GM19395 (cell line): ENCODE data around the gene RASGRF2.
"Not testable (repeated sequence)": the region's sequence is repeated elsewhere in the genome, so short reads cannot be mapped to it uniquely, and the experiment has no call there.

Source experiments
- ATAC-seq: cut with Tn5 transposase; IDR thresholded peaks from one replicate; pipeline ENCODE4 v1.9.1; 2021; ENCODE audit warnings: mild to moderate bottlenecking, moderate library complexity; ENCODE audit not compliant: unreplicated experiment

The RASGRF2 gene

GRCh38 chr5:81234299-81234698, 274.1 kb downstream of the RASGRF2 start:
- ATAC-seq: no peak

GRCh38 chr5:81234801-81235200, 274.6 kb downstream of the RASGRF2 start:
- no peak for ATAC-seq

GRCh38 chr5:81235287-81236072, 275.3 kb downstream of the RASGRF2 start:
- ATAC-seq: no peak

- no peak for ATAC-seq
Measured at GRCh38 chr5:81238460-81238859, 278.3 kb downstream of the RASGRF2 start.

DNA sequence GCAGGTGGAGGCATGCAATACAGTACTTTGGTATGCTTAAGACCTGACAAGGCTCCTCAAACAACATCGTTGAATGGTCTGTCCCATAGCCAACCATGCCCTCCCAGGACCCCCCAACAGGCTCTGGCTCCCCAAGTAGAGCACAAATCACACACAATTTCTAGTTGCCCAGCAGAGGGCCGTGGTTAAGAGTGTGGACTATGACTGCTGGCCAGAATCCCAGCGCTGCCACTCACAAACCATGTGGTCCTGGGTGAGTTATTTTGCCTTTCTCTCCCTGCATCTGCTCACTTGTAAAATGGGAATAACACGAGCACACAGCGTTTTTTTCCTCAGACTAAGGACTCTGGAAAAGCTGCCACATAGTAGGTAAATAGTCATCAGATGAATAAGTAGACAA, 279.4 kb downstream of the RASGRF2 start:
- no peak for ATAC-seq

GRCh38 chr5:81241001-81241400, 280.8 kb downstream of the RASGRF2 start:
- no peak for ATAC-seq

DNA sequence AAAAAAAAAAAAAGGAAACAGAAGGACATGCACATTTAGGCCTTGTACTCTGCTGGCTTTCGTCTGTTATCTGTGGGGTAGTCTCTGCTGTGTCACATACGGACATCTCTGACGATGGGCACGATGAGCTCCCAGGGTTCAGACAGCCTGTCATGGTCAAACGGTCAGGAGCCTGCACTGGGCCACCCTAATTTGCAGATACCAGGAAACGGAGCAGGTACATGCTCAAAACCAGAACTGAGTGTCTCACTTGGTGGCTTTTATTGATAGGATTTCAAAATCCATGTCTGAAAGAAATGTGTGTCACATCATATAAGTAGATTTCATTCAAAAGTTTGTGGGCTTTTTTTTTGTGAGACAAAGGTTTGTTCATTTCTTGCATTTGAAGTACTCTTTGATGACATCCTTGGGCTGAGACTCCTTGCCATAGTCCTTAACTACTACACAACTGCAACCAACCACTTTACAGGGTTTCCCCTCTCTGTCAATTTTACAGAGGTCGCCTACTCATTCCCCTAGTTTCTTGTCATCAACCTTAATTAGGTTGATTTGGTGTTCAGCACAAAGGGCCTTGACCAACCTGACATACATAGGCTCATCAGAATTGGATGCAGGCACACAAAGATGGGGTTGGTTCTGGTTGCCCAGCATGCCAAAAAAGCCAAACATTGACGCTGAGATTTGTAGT, 281.9 kb downstream of the RASGRF2 start:
- ATAC-seq: no peak

- no peak for ATAC-seq
Measured at GRCh38 chr5:81242906-81243436, 282.8 kb downstream of the RASGRF2 start.

GRCh38 chr5:81244451-81244850, 284.3 kb downstream of the RASGRF2 start:
- ATAC-seq: no peak

GRCh38 chr5:81245871-81246235, 285.7 kb downstream of the RASGRF2 start:
- ATAC-seq: no peak

GRCh38 chr5:81246697-81247096, 286.5 kb downstream of the RASGRF2 start:
- no peak for ATAC-seq

DNA sequence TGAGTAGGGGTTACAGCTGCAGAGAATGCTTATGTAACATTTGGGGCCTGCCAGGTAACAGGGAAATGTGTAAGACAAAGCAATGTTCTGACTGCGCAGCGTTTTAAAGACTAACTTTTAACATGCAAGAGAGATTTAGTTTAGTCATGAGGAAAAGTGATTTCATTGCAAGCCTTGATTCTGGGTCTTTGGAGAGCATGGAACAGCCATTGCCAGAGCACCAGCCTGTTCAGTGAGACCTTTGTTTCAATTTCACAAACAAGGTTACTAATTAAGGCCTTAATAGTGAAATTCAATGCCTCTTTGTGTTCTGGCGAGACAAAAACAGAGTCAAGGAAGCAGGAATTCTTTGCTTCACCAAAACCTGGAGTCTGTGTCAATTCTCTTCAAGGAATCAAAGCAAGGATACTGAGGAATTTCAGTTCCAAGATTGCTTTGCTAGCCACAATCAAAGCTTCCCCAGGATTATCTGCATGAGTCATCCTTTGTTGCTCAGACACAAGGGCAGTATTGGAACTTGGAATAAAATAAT, 287.3 kb downstream of the RASGRF2 start:
- ATAC-seq: no peak

GRCh38 chr5:81249240-81249639, 289.1 kb downstream of the RASGRF2 start:
- ATAC-seq: no peak

DNA sequence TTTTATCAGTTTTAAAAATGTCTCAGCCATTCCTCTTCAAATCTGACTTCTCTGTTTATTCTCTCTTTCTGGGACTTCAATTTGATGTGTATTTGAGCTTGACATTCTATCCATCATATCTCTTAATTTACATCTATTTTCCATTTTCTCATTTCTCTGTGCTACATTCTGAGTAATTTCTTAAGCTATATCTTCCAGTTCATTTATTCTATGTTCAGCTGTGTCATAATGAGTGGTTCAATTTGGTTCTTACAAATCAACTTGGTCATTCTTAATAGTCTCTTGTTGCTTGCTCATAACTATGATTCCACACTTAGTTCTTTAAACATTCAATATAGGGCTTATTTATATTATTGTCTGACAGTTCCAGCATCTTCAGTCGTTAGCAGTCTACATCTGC, 289.8 kb downstream of the RASGRF2 start:
- ATAC-seq: no peak

DNA sequence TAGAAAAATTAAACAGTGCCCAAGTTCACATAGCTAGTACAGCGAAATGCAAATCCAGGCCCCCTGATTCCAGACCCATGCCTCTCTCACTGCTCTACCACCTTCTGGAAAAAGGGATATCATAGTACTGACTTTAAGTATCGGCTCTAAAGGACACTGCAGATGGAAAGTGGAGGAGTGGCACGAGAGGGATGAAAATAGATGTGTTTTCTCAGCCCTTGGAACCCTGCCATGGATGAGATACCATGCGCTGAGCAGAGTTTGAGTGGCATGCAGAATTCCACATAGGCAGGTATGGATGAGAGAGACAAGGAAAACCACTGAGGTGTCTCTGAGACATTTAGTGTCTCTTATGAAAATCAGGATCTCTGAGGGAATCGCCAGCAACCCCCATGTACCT, 291.8 kb downstream of the RASGRF2 start:
- ATAC-seq: no peak

DNA sequence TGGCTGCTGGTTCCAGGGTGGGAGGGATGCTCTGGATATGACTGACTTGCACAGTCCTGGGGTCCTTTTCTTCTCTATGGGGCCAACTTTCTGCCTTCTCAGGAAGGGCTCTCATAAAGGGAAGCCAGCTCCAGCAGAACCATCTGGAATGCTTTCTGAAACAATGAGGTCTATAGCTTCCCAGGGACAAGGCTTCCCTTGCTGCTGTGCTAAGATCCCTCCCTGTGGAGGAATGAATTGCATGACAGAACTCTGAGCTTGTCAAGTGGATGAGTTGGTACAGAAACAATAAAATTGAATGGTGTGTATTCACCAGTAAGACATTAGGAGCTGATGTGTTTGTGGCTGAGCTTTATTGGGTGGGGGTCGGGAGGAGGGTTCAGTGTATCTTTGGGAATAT, 292.7 kb downstream of the RASGRF2 start:
- ATAC-seq: no peak

- no peak for ATAC-seq
Measured at GRCh38 chr5:81253875-81254274, 293.7 kb downstream of the RASGRF2 start.

- ATAC-seq: no peak
Measured at GRCh38 chr5:81254886-81255559, 294.9 kb downstream of the RASGRF2 start.

GRCh38 chr5:81256766-81257165, 296.6 kb downstream of the RASGRF2 start:
- no peak for ATAC-seq

- ATAC-seq: not testable (repeated sequence)
Measured at GRCh38 chr5:81262796-81263195, 302.6 kb downstream of the RASGRF2 start.

- ATAC-seq: no peak
Measured at GRCh38 chr5:81265101-81265500, 304.9 kb downstream of the RASGRF2 start.
